GM19438 (cell line): ENCODE measurements around the gene HOXD10.
A peak's percentile ranks its signal among the peaks of the same experiment; 100 is the strongest.

ENCODE experiments used
- ATAC-seq: cut with Tn5 transposase; IDR thresholded peaks from one replicate; pipeline ENCODE4 v1.9.1; 2021; ENCODE audit warnings: low read depth; ENCODE audit not compliant: unreplicated experiment

The HOXD10 gene

GRCh38 chr2:176132205-176133171 is 15.9 kb downstream of the HOXD10 start:
- no peak for ATAC-seq

DNA sequence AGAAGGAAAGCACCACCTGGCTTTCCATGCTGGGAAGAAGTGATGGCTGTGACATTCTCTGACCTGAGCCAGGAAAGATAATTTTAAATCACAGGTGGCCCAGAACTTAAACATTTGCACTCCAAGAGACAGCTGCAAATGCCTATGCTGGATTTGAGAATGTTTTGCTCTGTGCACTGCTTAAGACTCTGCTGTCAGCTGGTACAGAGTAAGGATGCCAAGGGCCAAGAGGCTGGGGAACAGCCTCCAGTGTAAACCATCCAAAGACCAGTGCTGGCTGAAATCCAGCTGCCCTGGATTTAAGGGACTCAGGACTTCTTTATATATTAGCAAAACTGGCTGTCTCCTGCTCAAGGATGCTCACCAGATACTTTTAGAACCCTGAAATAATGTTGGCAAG is 16.8 kb downstream of the HOXD10 start:
- ATAC-seq: no peak

DNA sequence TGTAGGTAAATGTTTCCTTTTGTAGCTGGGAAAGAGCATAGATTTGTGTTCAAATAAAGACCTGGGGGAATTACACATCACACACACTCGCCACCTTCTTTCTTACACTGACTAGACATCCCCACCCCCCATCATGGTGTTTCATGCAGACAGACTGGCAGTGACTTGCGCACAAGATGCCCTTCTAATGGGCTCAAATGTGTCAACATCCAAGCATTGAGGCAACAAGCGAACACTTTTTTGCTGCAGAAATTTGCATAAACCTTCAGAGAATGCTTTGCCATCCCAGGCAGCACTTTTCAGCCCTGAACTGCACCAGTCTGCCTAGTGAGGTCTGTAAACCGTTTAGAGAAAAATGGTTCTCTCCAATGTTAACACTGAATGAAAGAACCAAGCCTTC is 17.5 kb downstream of the HOXD10 start:
- no peak for ATAC-seq

- ATAC-seq: no peak
Observed at GRCh38 chr2:176135035-176135440, 18.5 kb downstream of the HOXD10 start.

DNA sequence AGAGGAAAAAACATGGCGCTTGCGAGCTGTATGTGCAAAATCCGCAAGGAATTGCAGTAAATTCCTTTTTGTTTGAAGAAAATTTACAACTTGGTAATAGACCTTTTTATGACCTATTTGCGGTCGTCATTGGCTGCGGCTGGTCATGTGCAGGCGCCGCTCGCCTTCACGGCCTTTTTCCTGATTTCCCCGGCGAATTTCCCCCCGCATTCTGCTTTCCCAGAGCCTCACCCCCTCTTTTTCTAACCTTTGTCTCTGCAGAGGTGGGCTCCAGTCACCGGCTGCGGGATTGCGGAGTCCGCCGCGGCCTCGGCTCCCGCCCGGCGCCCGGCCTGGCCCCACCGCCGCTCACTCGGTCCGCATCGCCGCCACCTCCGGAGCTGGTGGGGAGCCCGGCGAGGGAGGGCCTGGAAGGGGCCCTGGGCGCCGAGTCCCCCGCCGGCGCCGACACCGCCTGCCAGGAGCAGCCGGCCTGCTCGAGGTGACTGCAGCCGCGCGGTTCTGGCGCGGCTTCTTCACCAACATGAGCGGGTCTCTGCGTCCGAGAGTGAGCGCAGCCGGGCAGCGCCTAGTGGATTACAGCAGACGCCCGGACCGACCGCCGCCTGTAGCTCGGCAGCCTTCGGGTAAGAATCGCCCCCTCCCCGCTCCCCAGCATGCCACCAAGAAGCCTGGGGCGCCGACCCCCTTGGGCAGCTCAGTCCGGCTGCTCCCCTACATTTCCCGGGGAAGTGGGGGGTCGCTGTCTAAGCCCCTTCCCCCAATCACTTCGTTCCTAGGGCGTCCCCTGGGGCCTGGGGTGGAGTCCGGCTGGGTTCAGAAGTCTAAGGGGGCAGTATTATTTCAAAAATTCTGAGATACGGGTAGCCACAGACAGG is 20.0 kb downstream of the HOXD10 start:
- no peak for ATAC-seq

- ATAC-seq: no peak
Observed at GRCh38 chr2:176137252-176137580, 20.6 kb downstream of the HOXD10 start.

GRCh38 chr2:176137906-176138305 is 21.3 kb downstream of the HOXD10 start:
- ATAC-seq: no peak

- no peak for ATAC-seq
Observed at GRCh38 chr2:176138526-176138922, 21.9 kb downstream of the HOXD10 start.

DNA sequence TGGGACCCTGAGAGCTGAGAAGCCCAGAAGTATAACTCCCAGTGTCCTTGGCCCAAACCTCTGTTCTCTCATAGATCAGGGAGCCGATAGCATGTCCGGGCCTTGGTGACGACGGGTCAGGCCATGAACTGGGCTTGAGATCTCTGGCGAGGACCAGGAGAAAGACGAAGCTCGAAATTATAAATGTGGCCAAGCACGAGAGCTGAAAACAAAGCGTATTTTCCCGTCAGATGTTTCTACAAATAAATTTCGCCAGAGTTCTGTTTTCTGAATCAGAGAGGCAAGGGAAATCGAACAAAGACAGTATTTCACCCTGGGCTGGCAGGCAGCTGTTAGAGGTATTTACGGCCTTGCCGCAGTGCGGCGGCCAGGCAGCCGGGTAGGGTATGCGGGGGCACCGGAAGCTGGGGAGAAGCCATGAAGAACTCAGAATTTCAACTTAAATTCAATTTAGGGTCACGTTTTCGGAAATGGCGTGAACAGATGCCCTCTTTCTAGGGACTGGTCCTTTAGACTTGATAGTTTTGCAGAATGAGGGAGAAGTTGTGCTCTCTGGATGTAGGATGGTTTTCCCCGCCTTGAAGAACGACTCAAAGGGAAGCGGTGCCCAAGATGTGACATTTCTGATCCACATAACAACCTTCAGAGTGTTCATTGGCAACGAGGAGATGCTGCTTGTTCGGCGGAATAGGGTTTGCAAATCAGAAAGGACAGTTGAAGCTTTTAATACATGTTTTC is 22.5 kb downstream of the HOXD10 start:
- ATAC-seq: no peak

DNA sequence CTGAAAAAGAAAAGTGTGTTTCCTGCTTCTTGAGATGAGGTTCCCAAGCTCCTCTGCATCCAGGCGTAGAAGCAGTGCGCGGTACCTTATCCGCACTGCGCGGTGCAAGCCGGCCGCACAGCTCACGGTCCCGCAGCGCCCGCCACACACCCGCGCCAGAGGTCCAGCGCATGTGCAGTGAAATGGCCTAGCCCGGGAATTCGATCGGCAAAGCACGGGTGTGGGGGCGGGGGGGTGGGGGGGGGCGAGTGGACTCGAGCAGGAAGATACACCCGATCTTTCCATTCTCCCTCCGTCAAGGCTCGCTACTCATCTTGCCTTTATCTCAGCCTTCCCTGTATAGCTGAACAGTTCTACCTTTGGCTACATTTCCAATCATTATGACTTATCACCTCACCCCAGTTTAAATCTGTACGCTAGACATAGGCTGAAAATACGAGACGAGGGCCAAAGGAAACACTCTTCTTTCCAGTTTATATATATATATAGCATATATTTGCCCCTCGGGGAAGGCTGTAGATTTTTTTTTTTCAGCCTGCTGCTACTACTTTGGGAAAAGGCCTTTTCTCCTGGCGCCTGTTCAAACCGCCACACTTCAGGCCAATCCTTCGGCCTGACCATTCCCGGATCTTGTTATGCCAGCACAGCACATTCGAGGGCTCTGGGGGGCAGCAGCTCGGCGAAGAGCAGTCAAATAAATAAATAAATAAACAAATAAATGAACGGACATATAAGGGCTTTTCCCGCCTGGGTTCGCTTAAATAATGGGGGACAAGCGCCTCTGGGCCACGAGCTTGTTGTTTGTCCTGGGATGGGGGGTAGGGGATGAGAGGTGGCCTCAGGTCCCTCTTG is 23.3 kb downstream of the HOXD10 start:
- ATAC-seq: no peak

DNA sequence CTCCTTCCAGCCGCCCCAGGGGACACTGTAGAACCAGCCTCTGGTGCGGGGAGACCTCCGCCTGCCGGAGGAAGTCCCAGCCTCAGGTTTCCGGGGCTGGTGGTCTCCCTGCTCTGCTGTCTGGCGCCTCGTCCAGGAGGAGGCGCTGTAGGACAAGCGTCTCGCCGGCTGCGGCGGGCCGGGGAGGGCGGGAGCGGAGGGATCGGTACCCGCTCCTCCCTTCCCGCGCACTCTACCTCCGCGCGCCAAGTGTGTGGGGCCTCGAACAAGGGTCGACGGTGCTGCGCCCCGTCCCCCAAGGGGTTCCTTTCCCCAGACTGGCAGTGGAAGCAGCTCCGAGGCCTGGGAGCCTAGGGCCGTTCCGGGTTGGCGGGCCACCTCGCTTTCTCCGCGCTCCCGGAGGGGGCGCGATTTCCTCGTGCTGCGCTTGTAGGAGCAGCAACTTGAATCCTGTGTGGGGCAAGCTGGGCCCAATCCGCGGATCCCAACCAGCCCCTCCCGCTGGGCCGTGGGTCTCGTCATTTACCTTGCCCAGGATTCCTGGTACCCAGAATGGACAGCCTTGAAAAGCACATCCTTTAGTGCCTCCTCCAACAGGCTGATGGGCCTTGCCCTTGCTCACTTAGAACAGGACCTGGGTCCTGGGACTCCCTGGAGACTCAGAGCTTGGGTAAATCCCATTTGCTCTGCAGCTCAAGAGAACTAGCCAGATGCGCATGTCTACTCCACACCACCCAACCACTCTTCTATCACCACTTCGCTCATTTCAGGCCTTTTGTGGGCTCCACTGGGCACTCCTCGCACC is 24.1 kb downstream of the HOXD10 start:
- ATAC-seq: peak; percentile 85

- ATAC-seq: no peak
Observed at GRCh38 chr2:176142281-176142680, 25.7 kb downstream of the HOXD10 start.

DNA sequence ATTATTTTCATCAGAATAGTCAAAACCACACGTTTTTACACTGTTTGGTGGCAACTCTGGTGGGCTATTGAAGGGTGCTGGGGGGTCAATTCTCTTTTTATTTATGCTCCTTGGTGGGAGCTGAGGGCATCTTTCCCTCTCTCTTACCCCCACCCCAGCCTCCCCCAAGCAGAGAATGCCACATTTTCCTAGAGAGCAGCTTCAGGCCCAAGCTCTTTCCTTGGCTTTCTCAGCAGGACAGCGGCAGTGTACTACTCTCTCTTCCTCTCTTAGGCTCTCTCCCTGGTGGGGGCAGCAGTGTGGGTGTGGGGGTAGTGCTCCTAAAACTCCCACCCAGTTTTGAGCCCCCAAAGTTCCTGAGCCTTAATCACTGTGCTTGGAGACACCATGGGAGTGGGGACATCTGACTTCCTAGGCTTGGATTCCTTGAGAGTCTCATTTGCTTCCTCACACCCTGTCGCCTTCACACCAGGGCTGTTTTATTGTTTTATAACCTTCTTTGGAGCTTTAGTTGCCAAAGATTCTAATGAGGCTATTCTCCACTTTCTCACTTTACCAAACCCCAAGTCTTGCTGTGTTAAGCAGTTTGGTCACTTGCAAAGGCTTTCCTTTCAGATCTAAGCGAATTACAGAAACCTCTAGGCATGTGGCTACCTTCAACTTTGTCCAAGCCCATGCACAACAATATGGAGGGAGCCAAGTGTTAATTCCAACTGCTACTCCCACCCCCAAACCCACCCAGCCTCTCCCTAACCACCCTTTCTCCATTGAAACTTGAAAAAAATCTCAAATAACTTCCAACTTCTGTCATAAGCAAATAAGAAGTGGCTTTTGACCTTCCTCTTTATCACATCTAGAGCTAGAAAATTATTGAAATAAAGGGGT is 28.7 kb downstream of the HOXD10 start:
- ATAC-seq: no peak

DNA sequence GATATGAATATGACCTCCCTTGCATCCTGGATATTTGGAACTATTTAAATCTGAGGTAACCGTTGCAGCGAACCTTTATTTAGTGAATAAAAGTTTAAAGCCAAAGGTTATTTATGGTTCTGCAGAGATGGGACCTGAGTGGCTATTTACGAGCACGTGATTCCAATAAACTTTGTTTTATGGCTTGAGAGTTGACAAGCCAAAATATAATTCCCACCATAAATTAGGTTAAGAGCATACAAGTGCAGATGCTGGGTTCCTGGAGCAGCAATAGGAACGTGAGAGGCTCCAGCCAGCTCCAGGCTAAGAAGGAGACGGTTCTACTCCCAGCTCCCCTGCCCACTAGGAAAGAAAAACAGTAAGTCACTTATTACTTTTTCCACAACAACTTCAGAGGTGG is 29.5 kb downstream of the HOXD10 start:
- ATAC-seq: no peak

DNA sequence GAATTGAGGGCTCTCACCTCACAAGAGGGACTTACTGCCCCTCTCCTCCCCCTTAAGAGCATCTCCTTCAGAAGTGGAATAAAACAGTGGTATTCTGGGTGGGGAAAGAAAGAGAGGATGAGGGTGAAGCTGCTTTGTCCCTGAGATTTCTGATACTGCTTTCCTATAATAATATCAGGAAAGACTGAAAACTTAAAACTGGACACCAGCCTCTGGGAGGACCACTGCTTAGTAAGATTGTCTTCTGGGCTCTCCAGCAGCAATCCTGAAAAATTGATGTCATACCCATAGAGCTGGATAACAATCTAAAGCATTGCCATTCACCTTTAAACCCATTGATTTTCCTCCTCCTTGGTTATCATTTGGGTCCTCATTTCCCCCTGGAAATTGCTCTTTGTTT is 30.1 kb downstream of the HOXD10 start:
- ATAC-seq: no peak

DNA sequence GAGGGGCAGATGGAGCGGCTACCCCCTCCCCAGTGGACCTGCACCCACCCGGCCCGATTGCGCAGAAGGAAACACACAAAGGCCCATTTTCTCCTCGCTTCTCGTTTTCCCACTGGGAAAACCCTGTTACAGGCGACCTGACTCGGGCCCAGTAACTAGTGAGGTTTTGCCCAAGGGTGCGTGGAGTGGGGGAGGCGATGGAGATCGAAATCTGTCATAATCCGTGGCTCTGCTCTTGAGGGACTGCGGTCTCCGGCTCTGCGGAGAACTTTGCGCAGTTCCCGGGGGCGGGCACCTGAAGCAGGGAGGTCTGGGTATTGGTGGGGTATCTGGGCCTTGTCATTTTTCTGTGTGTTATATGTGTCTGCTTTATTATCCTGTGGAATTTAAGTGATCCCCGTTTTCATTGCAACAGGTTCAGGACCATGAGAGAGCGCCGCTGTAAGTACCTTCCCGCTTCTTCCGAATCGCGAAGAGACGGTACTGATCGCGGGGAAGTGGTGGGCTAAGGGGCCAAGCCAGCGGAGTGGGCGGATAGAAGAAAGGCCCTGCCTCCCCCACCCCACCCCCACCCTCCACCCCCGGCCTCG is 30.7 kb downstream of the HOXD10 start:
- ATAC-seq: no peak

DNA sequence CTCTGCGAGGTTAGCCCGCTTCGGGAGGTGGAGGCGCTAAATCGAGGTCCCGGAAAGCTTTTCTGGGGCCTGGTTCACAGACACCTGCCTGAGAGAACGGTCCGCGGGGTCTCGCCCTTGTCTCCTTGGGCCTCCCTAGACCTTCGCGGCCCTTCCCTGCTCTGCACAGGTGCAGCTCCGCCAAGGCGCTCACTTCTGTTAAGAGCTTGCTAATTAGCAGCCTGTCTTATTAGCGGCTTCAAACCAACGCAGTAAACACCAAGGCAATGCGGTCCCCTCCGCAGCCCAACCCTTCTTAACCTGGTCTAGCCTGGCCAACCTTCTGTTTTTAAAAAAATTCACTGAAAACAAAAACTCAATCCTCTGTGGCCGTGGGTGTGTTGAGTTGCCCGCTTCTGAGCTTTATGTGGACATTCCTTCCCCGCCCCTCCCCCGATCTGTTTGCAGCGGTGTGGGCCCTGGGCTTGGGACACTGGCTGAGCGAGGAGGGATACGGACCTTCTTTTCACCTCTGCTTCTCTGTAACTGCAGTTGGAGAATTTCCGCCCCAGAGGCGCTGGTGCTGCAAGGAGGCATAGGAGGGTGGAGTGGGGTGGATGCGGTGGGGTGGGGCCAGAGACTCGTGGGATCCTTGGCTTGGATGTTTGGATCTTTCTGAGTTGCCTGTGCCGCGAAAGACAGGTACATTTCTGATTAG is 31.4 kb downstream of the HOXD10 start:
- ATAC-seq: no peak
